Transverse colon (tissue), 4 donors: Measurements from ENCODE around the gene MC2R. TPM values are rescaled to one million over a fixed set of nuclear protein-coding genes. Genes with fewer than 3 reads are reported as not detected.

Experiments
- DNase-seq: peaks from one replicate; pipeline ENCODE4 v3.0.0-alpha.2; 2019
- H3K27ac ChIP-seq, 4 donors: fragments of 200-600 bp; sonication (generic); 2 replicates each; pipeline ENCODE4 v1.5.1; 2016 to 2018; ENCODE audit warnings: inconsistent platforms in 4 of 4
- H3K27me3 ChIP-seq: fragments of 200-600 bp; sonication (generic); 2 replicates; pipeline ENCODE4 v1.5.1; 2017; ENCODE audit warnings: inconsistent platforms
- H3K36me3 ChIP-seq, 4 donors: fragments of 200-600 bp; sonication (generic); 2 replicates each; pipeline ENCODE4 v1.5.1; 2017 to 2019; ENCODE audit warnings: inconsistent platforms in 4 of 4
- H3K4me1 ChIP-seq, 4 donors: fragments of 200-600 bp; sonication (generic); 2 replicates each; pipeline ENCODE4 v1.5.1; 2017 to 2020; ENCODE audit warnings: inconsistent platforms in 4 of 4
- H3K4me3 ChIP-seq, 4 donors: fragments of 200-600 bp; sonication (generic); 1 replicate in 1 of 4; 2 replicates in 3 of 4; pipeline versions ENCODE4 v1.5.1 to v1.6.1; 2017 to 2019; ENCODE audit warnings: inconsistent platforms in 4 of 4
- H3K9me3 ChIP-seq, 2 donors: fragments of 200-600 bp; sonication (generic); 2 replicates each; pipeline ENCODE4 v1.5.1; 2017 to 2019; ENCODE audit warnings: inconsistent platforms in 2 of 2
- CTCF ChIP-seq, 5 experiments: fragments of 200-600 bp in 3 of 5; fragments of 450-650 bp in 2 of 5; sonication (generic) in 3 of 5; IDR thresholded peaks; 1 replicate in 2 of 5; 2 replicates in 3 of 5; pipeline ENCODE4 v1.5.1; 2016 to 2017; ENCODE audit warnings: antibody characterized with exemption in 5 of 5, inconsistent platforms in 3 of 5, mild to moderate bottlenecking in 2 of 5, moderate library complexity in 1 of 5
- EP300 ChIP-seq: sonication (generic); formaldehyde crosslinking; IDR thresholded peaks from one replicate; pipeline ENCODE4 v1.6.1; 2017; ENCODE audit warnings: antibody characterized with exemption, low read depth
- POLR2A ChIP-seq: fragments of 450-650 bp; IDR thresholded peaks from one replicate; pipeline ENCODE4 v1.6.1; 2016; ENCODE audit warnings: antibody characterized with exemption, mild to moderate bottlenecking, moderate library complexity
- POLR2AphosphoS5 ChIP-seq, 3 donors: sonication (generic); formaldehyde crosslinking; IDR thresholded peaks; one replicate each; pipeline ENCODE4 v1.6.1; 2016; ENCODE audit warnings: antibody characterized with exemption in 3 of 3
- WGBS, 2 donors: methylation state at CpG; one replicate each; pipeline ENCODE4 v1.1.5; 2018; ENCODE audit warnings: low coverage in 1 of 2; 5-methylcytosine and 5-hydroxymethylcytosine counted together
- in situ Hi-C, 4 donors: fragments of 200-750 bp; cut with MboI; loops; one replicate each; pipeline versions ENCODE4 v1.15.0 to v1.15.1; 2017; ENCODE audit warnings: low sequenced_read_pairs in 3 of 4, low pct_ligation_motif_present in 1 of 4, low pct_unique_long_range_greater_than_20kb in 1 of 4
- intact Hi-C: fragments of 100-400 bp; cut with DNase I; formaldehyde crosslinking; loops from one replicate; pipeline ENCODE4 v1.15.1; 2023; ENCODE audit warnings: low total_unique reads
- total RNA-seq, 4 donors: library from RNA; depleted of rRNA; stranded (reverse); fragments of >200 nt; gene quantifications; one replicate each; pipeline ENCODE4 v1.1.0, GENCODE V29; 2016

The MC2R gene
- total RNA-seq, 4 donors from 2014 or later: not detected

- no peaks in the 10 kb centered on the region for H3K27me3 ChIP-seq
- no peak overlapping the region for H3K4me3 ChIP-seq
- no peaks in the 10 kb centered on the region for H3K9me3 ChIP-seq
- in situ Hi-C loops (loop anchor here in 2 of 4 donors (25.0 kb wide), 2 partner anchors 238 to 263 kb away; no protein-coding TSS in a partner anchor), intact Hi-C loops (loop anchor here (10.0 kb wide), 1 partner anchor 895 kb away; the partner anchor contains the start of gene ANKRD30B)
- H3K4me1 ChIP-seq: no peaks in the 10 kb centered on the region
- no peaks in the 10 kb centered on the region for H3K36me3 ChIP-seq
- H3K27ac ChIP-seq: no peak overlapping the region
- no peak for DNase-seq
- TF ChIP-seq POLR2AphosphoS5 (IDR thresholded peaks at IDR 0.05) (no peak), POLR2A (no peak), EP300 (no peak), CTCF (IDR thresholded peaks at IDR 0.05) (no peak)
- 84 to 92% methylated on average over 2 to 4 of the region's 4 CpGs for WGBS, 2 donors
Measured at GRCh38 chr18:13849791-13850190, 65.5 kb downstream of the MC2R start.

GRCh38 chr18:13836559-13836958, 78.8 kb downstream of the MC2R start:
- no peaks in the 10 kb centered on the region for H3K4me1 ChIP-seq
- no peaks in the 10 kb centered on the region for H3K36me3 ChIP-seq
- WGBS, 2 donors: 88 to 97% methylated on average over 6 to 22 of the region's 22 CpGs
- H3K9me3 ChIP-seq: no peaks in the 10 kb centered on the region
- in situ Hi-C loops: loop anchor here in 3 of 4 donors (10.0 to 25.0 kb wide), 3 partner anchors 248 to 276 kb away; no protein-coding TSS in a partner anchor
- peaks cover 17% of the 10 kb centered on the region for H3K27me3 ChIP-seq
- intact Hi-C loops: no loop called here
- no peak overlapping the region for H3K4me3 ChIP-seq
- no peak for DNase-seq
- no peak for TF ChIP-seq POLR2A
- no peak overlapping the region for H3K27ac ChIP-seq

GRCh38 chr18:13835202-13835601, 80.1 kb downstream of the MC2R start:
- Histone ChIP-seq H3K27ac (no peak overlapping the region), H3K4me1 (no peaks in the 10 kb centered on the region), H3K4me3 (no peak overlapping the region), H3K36me3 (no peaks in the 10 kb centered on the region), H3K9me3 (no peaks in the 10 kb centered on the region), H3K27me3 (peaks cover 27% of the 10 kb centered on the region)
- intact Hi-C loops: no loop called here
- in situ Hi-C loops: loop anchor here in 3 of 4 donors (10.0 to 25.0 kb wide), 3 partner anchors 250 to 277 kb away; no protein-coding TSS in a partner anchor
- no peak for TF ChIP-seq CTCF (IDR thresholded peaks at IDR 0.05)
- TF ChIP-seq POLR2AphosphoS5 (IDR thresholded peaks at IDR 0.05): no peak
- TF ChIP-seq POLR2A: no peak
- no peak for TF ChIP-seq EP300
- no peak for DNase-seq
- WGBS, 2 donors: 55% methylated on average over 6 of the region's 6 CpGs; no CpG with 5 or more reads in 1 of the 2 donors

GRCh38 chr18:13834496-13835015, 80.8 kb downstream of the MC2R start:
- Histone ChIP-seq H3K4me1 (no peaks in the 10 kb centered on the region), H3K36me3 (no peaks in the 10 kb centered on the region), H3K27me3 (peaks cover 33% of the 10 kb centered on the region), H3K27ac (no peak overlapping the region), H3K9me3 (no peaks in the 10 kb centered on the region), H3K4me3 (no peak overlapping the region)
- in situ Hi-C loops: loop anchor here in 3 of 4 donors (10.0 to 25.0 kb wide), 3 partner anchors 250 to 278 kb away; no protein-coding TSS in a partner anchor
- WGBS, 2 donors: 27 to 37% methylated on average over 8 of the region's 8 CpGs
- intact Hi-C loops: no loop called here
- TF ChIP-seq POLR2AphosphoS5 (IDR thresholded peaks at IDR 0.05) (no peak), CTCF (IDR thresholded peaks at IDR 0.05) (no peak), EP300 (no peak), POLR2A (no peak)
- no peak for DNase-seq

Other genes with a start within 250 kb of the MC2R start
- gene FAM210A, start 189.0 kb downstream of the MC2R start, total RNA-seq: 10 to 100 TPM in 2 of 4 donors, 1 to 10 TPM in 1, under 1 TPM in 1; 0.80 to 12.2 (median 10.2) TPM
- 10 to 100 TPM; 10.9 to 15.2 (median 13.0) TPM for gene RNMT, start 188.9 kb downstream of the MC2R start, total RNA-seq
- gene MC5R, start 91.4 kb downstream of the MC2R start, total RNA-seq: not detected
- 10 to 100 TPM in 1 of 4 donors, 1 to 10 TPM in 3; 1.2 to 15.3 (median 4.5) TPM for gene ZNF519, start 216.9 kb upstream of the MC2R start, total RNA-seq